HepG2 (cell line): Measurements from ENCODE around the gene PNMA6F. TPM values are rescaled to one million over a fixed set of nuclear protein-coding genes. Genes with fewer than 3 reads are reported as not detected.
"Not testable (repeated sequence)": the region's sequence is repeated elsewhere in the genome, so short reads cannot be mapped to it uniquely, and the experiment has no call there.

ENCODE experiments used
- ATAC-seq: fragments of 200-7000 bp; cut with Tn5 transposase; 3 replicates; pipeline ENCODE4 v1.9.1; 2020; ENCODE audit warnings: mild to moderate bottlenecking, moderate library complexity
- BruUV-seq: library from RNA; stranded (reverse); fragments of 400-500 nt; replicated peaks from 2 replicates; lab custom pipeline; 2021; lab: Mats Ljungman, UMichigan
- CTCF ChIA-PET: fragments of 300-600 bp; formaldehyde crosslinking; extraction: SDS; loops from one replicate; lab custom pipeline; 2021; ENCODE audit warnings: low total read pairs, inconsistent platforms, low intra/inter-chr PET ratio; lab: Yijun Ruan, JAX
- POLR2A ChIA-PET: fragments of 350-600 bp; sonication (Branson Sonifier 250); formaldehyde crosslinking; loops from one replicate; lab custom pipeline; 2020; ENCODE audit warnings: antibody characterized with exemption, inconsistent platforms; lab: Yijun Ruan, JAX
- DNase-seq: peaks from one replicate; pipeline ENCODE4 v3.0.0-alpha.2; 2015; ENCODE audit warnings: low spot score
- FAIRE-seq: peaks from 3 replicates; lab custom pipeline; 2011; peaks lifted over from hg19 to GRCh38; lab: Jason Lieb, UNC
- H2AFZ ChIP-seq: one replicate; pipeline ENCODE4 v1.6.1; 2011; ENCODE audit warnings: low read length, inconsistent platforms
- H3K27ac ChIP-seq: fragments of 300-600 bp; 3 replicates; pipeline ENCODE4 v1.8.0; 2011; ENCODE audit warnings: mixed run types, mild to moderate bottlenecking, mixed read lengths, low read length, inconsistent platforms; ENCODE audit not compliant: insufficient read depth; ENCODE audit errors: extremely low read length
- H3K27me3 ChIP-seq, 2 experiments: fragments of 200-600 bp in 1 of 2; 2 replicates in 1 of 2; 3 replicates in 1 of 2; pipeline versions ENCODE4 v1.6.0 to v1.8.0; 2011; ENCODE audit warnings: low read length in 2 of 2, mild to moderate bottlenecking in 2 of 2, moderate library complexity in 2 of 2, inconsistent platforms in 1 of 2; ENCODE audit not compliant: insufficient read depth in 2 of 2, control insufficient read depth in 1 of 2
- H3K36me3 ChIP-seq, 2 experiments: fragments of 200-600 bp in 1 of 2; replicated peaks in 1 of 2; 2 replicates in 1 of 2; 3 replicates in 1 of 2; pipeline versions ENCODE4 v1.5.1 to v1.8.0; 2011; ENCODE audit warnings: low read length in 2 of 2, inconsistent platforms in 1 of 2; ENCODE audit not compliant: insufficient read depth in 2 of 2, control insufficient read depth in 1 of 2
- H3K4me1 ChIP-seq: 2 replicates; pipeline ENCODE4 v1.5.1; 2012; ENCODE audit warnings: low read length, inconsistent platforms; ENCODE audit not compliant: insufficient read depth
- H3K4me2 ChIP-seq: 2 replicates; pipeline ENCODE4 v1.6.0; 2011; ENCODE audit warnings: low read depth, low read length, inconsistent platforms
- H3K4me3 ChIP-seq, 3 experiments: fragments of 200-600 bp in 1 of 3; sonication (generic), shearing (Covaris generic) in 1 of 3; replicated peaks in 1 of 3; 2 replicates each; pipeline ENCODE4 v1.5.1; 2011 to 2016; ENCODE audit warnings: low read length in 3 of 3, inconsistent platforms in 2 of 3, low read depth in 2 of 3, mild to moderate bottlenecking in 2 of 3, control low read depth in 1 of 3, mixed read lengths in 1 of 3; ENCODE audit not compliant: insufficient read depth in 1 of 3
- H3K79me2 ChIP-seq: one replicate; pipeline ENCODE4 v1.6.1; 2011; ENCODE audit warnings: low read length, inconsistent platforms; ENCODE audit not compliant: insufficient read depth
- H3K9ac ChIP-seq: 2 replicates; pipeline ENCODE4 v1.6.0; 2011; ENCODE audit warnings: mild to moderate bottlenecking, low read depth, low read length, inconsistent platforms; ENCODE audit not compliant: insufficient read depth
- H3K9me3 ChIP-seq: 2 replicates; pipeline ENCODE4 v1.5.1; 2012; ENCODE audit warnings: mild to moderate bottlenecking, low read length
- H4K20me1 ChIP-seq: 2 replicates; pipeline ENCODE4 v1.6.0; 2011; ENCODE audit warnings: inconsistent platforms, mild to moderate bottlenecking, low read length, moderate library complexity; ENCODE audit not compliant: insufficient read depth
- ARID4A ChIP-seq: sonication (generic); formaldehyde crosslinking; IDR thresholded peaks from 2 replicates; pipeline ENCODE4 v1.5.0; 2020; ENCODE audit warnings: mild to moderate bottlenecking, missing genetic modification reagents, borderline replicate concordance
- ARNTL ChIP-seq: sonication (generic); formaldehyde crosslinking; IDR thresholded peaks from 2 replicates; pipeline ENCODE4 v1.4.0; 2020; ENCODE audit warnings: mild to moderate bottlenecking, missing genetic modification reagents
- CREB1 ChIP-seq, 2 experiments: fragments of 450-650 bp in 1 of 2; IDR thresholded peaks; 2 replicates each; pipeline ENCODE4 v1.6.1; 2016 to 2017; ENCODE audit warnings: control low read depth in 1 of 2, mild to moderate bottlenecking in 1 of 2, missing compliant biosample characterization in 1 of 2, missing genetic modification characterization in 1 of 2
- HOXD1 ChIP-seq: sonication (generic); formaldehyde crosslinking; IDR thresholded peaks from 2 replicates; pipeline ENCODE4 v1.5.0; 2020; ENCODE audit warnings: missing genetic modification reagents
- IRX3 ChIP-seq: sonication (generic); formaldehyde crosslinking; IDR thresholded peaks from 2 replicates; pipeline ENCODE4 v1.8.1; 2023; ENCODE audit warnings: mild to moderate bottlenecking, low read depth, missing genetic modification reagents, borderline replicate concordance
- SOX5 ChIP-seq: IDR thresholded peaks from 2 replicates; pipeline ENCODE4 v1.6.1; 2016; ENCODE audit warnings: borderline replicate concordance
- ZNF749 ChIP-seq: sonication (generic); formaldehyde crosslinking; IDR thresholded peaks from 2 replicates; pipeline ENCODE4 v1.8.0; 2022; ENCODE audit warnings: mild to moderate bottlenecking, missing genetic modification reagents, moderate library complexity, borderline replicate concordance
- WGBS: methylation state at CpG from one replicate; pipeline ENCODE4 v1.1.6; 2017; ENCODE audit warnings: low lambda C conversion rate; 5-methylcytosine and 5-hydroxymethylcytosine counted together
- in situ Hi-C: cut with HindIII; loops from 2 replicates; pipeline ENCODE4 v1.10.0; 2017; ENCODE audit warnings: low pct_unique_long_range_greater_than_20kb; ENCODE audit not compliant: extremely low pct_ligation_motif_present
- intact Hi-C: fragments of 100-400 bp; cut with micrococcal nuclease; formaldehyde crosslinking; loops from one replicate; pipeline ENCODE4 v1.10.0; 2022; ENCODE audit not compliant: unreplicated experiment
- polyA plus RNA-seq, 8 experiments: library from polyadenylated mRNA; depleted of rRNA in 3 of 8; stranded (reverse) in 7 of 8; unstranded in 1 of 8; fragments of >200 nt; fragmentation: Illumina TruSeq in 4 of 8; extraction: Trizol in 4 of 8; gene quantifications; 2 replicates each; pipeline versions ENCODE4 v1.2.1 to v1.2.3, GENCODE V29; 2011 to 2016; ENCODE audit warnings: low read depth in 4 of 8, missing spikeins in 1 of 8, mixed read lengths in 1 of 8; ENCODE audit not compliant: insufficient read depth in 1 of 8
- total RNA-seq, 5 experiments: library from RNA; depleted of rRNA; stranded (reverse); fragments of >200 nt; fragmentation: Illumina TruSeq; extraction: Trizol; gene quantifications; 2 replicates each; pipeline ENCODE4 v1.2.3, GENCODE V29; 2016; ENCODE audit warnings: low read depth in 1 of 5

The PNMA6F gene
- total and polyA plus RNA-seq, 2 of the 13 experiments (the other 11 are each of a cell fraction or from before 2014, with no cell fraction given): not detected

GRCh38 chrX:153320555-153321184, 897 bp downstream of the PNMA6F start:
- CTCF ChIA-PET: no interaction called here
- DNase-seq (no peak), FAIRE-seq (no peak), ATAC-seq (no peak)
- in situ Hi-C loops (no loop called here), intact Hi-C loops (no loop called here)
- no peak overlapping the region for H3K9ac ChIP-seq
- TF ChIP-seq ARNTL (CRISPR knock-in tag) (no peak), SOX5 (no peak), HOXD1 (CRISPR knock-in tag) (no peak), IRX3 (no peak), ZNF749 (CRISPR knock-in tag) (no peak), ARID4A (CRISPR knock-in tag) (no peak), CREB1 (IDR thresholded peaks at IDR 0.05) (no peak), CREB1 (CRISPR knock-in tag; IDR thresholded peaks at IDR 0.05) (no peak)
- no peaks in the 10 kb centered on the region for H3K79me2 ChIP-seq
- no peak overlapping the region for H3K27ac ChIP-seq
- no peaks in the 10 kb centered on the region for H3K9me3 ChIP-seq
- no peaks in the 10 kb centered on the region for H3K36me3 ChIP-seq
- 71% methylated on average over 1 of the region's 13 CpGs for WGBS
- no peak overlapping the region for H3K4me3 ChIP-seq
- H3K4me1 ChIP-seq: no peaks in the 10 kb centered on the region
- no peak overlapping the region for H2AFZ ChIP-seq
- no TSS peak for BruUV-seq
- no peak overlapping the region for H3K4me2 ChIP-seq
- no peaks in the 10 kb centered on the region for H4K20me1 ChIP-seq
- POLR2A ChIA-PET: no interaction called here
- no peaks in the 10 kb centered on the region for H3K27me3 ChIP-seq

DNA sequence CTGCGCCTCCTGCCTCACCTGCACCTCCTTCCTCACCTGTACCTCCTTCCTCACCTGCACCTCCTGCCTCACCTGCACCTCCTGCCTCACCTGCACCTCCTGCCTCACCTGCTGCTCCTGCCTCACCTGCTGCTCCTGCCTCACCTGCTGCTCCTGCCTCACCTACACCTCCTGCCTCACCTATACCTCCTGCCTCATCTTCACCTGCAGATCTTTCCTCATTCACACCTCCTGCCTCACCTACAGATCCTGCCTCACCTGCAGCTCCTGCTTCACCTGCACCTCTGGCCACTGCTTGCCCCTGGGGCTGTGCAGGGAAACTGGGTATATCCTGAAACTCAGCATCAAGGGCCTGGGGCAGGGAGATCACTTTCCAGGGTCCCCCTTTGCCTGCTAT, 1.5 kb downstream of the PNMA6F start:
- in situ Hi-C loops, H3K27ac ChIP-seq, H3K4me2 ChIP-seq, H4K20me1 ChIP-seq, POLR2A ChIA-PET, DNase-seq, H2AFZ ChIP-seq, H3K4me3 ChIP-seq, BruUV-seq, H3K27me3 ChIP-seq, intact Hi-C loops, FAIRE-seq, CTCF ChIA-PET, ATAC-seq, H3K4me1 ChIP-seq, H3K79me2 ChIP-seq, H3K36me3 ChIP-seq, H3K9ac ChIP-seq, H3K9me3 ChIP-seq: not testable (repeated sequence)
- WGBS: 21% methylated on average over 1 of the region's 1 CpG
